ENCODE data around the gene TANGO2.

- TF ChIP-seq POLR2A (IDR thresholded peaks at IDR 0.05) = no peak
- TF ChIP-seq CTCF (IDR thresholded peaks at IDR 0.05) = no peak
- no peak for TF ChIP-seq EP300 (IDR thresholded peaks at IDR 0.05)
Observed at GRCh38 chr22:20035375-20036083, 14.6 kb downstream of the TANGO2 start.
